ENCODE data around the gene NFIA. TPM values are rescaled to one million over a fixed set of nuclear protein-coding genes. Genes with fewer than 3 reads are reported as not detected.

The NFIA gene
- total RNA-seq, 1 experiment from 2014 or later: 0.35 TPM

GRCh38 chr1:61104220-61104671 is 21.9 kb downstream of the NFIA start:
- no peaks in the 10 kb centered on the region for H3K4me1 ChIP-seq (ENCODE audit: insufficient read depth, low read length)
- no peak overlapping the region for H4K5ac ChIP-seq (ENCODE audit: insufficient read length, low read depth, low read length)
- H3K56ac ChIP-seq (ENCODE audit: insufficient read length, low read depth, low read length): no peak overlapping the region
- no peaks in the 10 kb centered on the region for H3K27me3 ChIP-seq (ENCODE audit: insufficient read depth, low read length)
- no peaks in the 10 kb centered on the region for H3K23me2 ChIP-seq (ENCODE audit: insufficient read length, low read depth, low read length, poor library complexity, severe bottlenecking)
- Mint-ChIP-seq H3K4me1 (no peaks in the 10 kb centered on the region), H3K4me3 (no peak overlapping the region), H3K9me3 (peaks cover 7 to 10% of the 10 kb centered on the region in 2 experiments; a peak in 4 of 5 replicates), H3K27ac (no peak overlapping the region), H3K27me3 (ENCODE audit: low read depth) (no peaks in the 10 kb centered on the region), H3K36me3 (ENCODE audit: insufficient read depth in 1 of 3, low read depth in 3 of 3) (peaks cover 0 to 6% (median 3%) of the 10 kb centered on the region in 3 experiments; a peak in 3 of 7 replicates)
- H2AFZ ChIP-seq (ENCODE audit: low read length): no peak overlapping the region
- no peak for TF ChIP-seq CTCF (conservative IDR thresholded peaks at IDR 0.05)
- H4K8ac ChIP-seq (replicated peaks; ENCODE audit: insufficient read length, low read depth, low read length): no peak overlapping the region
- H3K18ac ChIP-seq (ENCODE audit: insufficient read length, low read depth, low read length): no peak overlapping the region
- no peak overlapping the region for H2AK5ac ChIP-seq (ENCODE audit: insufficient read length, low read length)
- no peak overlapping the region for H2BK120ac ChIP-seq (ENCODE audit: low read depth, low read length, poor library complexity, severe bottlenecking)
- H2BK12ac ChIP-seq (ENCODE audit: insufficient read length, low read depth, low read length): no peak overlapping the region
- no peak overlapping the region for H3T11ph ChIP-seq (ENCODE audit: low read length)
- H3K27ac ChIP-seq (ENCODE audit: insufficient read length, low read depth, low read length): no peak overlapping the region
- H3K9me3 ChIP-seq (ENCODE audit: control insufficient read depth, low read depth, low read length): no peaks in the 10 kb centered on the region
- H4K91ac ChIP-seq (ENCODE audit: insufficient read length, low read depth, low read length): no peak overlapping the region
- H3K14ac ChIP-seq (ENCODE audit: insufficient read depth, low read length): no peak overlapping the region
- H2BK20ac ChIP-seq (ENCODE audit: low read depth, low read length, poor library complexity, severe bottlenecking): no peak overlapping the region
- no peaks in the 10 kb centered on the region for H3K79me2 ChIP-seq (ENCODE audit: insufficient read depth, low read length)
- no peak overlapping the region for H3K23ac ChIP-seq (ENCODE audit: insufficient read length, low read depth, low read length)
- no peak overlapping the region for H2BK5ac ChIP-seq (ENCODE audit: insufficient read length, low read length)
- H3K4ac ChIP-seq (ENCODE audit: low read depth, low read length): no peak overlapping the region
- H3K4me2 ChIP-seq (ENCODE audit: insufficient read depth, insufficient read length, low read length): no peak overlapping the region
- DNase-seq: no peak
- WGBS (ENCODE audit: extremely low coverage, insufficient read length, low lambda C conversion rate): no CpG with 5 or more reads among the region's 3 CpGs
- H2BK15ac ChIP-seq (ENCODE audit: low read depth, low read length): no peak overlapping the region
- no peak overlapping the region for H3K9ac ChIP-seq (ENCODE audit: extremely low read depth, insufficient read length, low read length)
- no peaks in the 10 kb centered on the region for H3K79me1 ChIP-seq (ENCODE audit: insufficient read depth, low read depth, low read length, poor library complexity, severe bottlenecking)
- H4K20me1 ChIP-seq (ENCODE audit: control insufficient read depth, insufficient read depth, insufficient read length): no peaks in the 10 kb centered on the region

Measured in H9 (cell line).